Mucosa of rectum (tissue), 2 donors: ENCODE data around the gene INAFM1.

Experiments used
- H3K27ac ChIP-seq, 2 donors: one replicate each; pipeline ENCODE4 v1.7.0; 2013; ENCODE audit warnings: inconsistent platforms in 2 of 2, low read depth in 2 of 2, low read length in 2 of 2
- H3K27me3 ChIP-seq, 2 donors: one replicate each; pipeline ENCODE4 v1.7.0; 2013; ENCODE audit warnings: low read length in 2 of 2; ENCODE audit not compliant: control insufficient read depth in 2 of 2, insufficient read depth in 2 of 2
- H3K36me3 ChIP-seq, 2 donors: one replicate each; pipeline ENCODE4 v1.7.0; 2013; ENCODE audit warnings: low read length in 2 of 2; ENCODE audit not compliant: control insufficient read depth in 2 of 2, insufficient read depth in 2 of 2
- H3K4me1 ChIP-seq, 2 donors: one replicate each; pipeline ENCODE4 v1.7.0; 2013; ENCODE audit warnings: low read length in 2 of 2, mild to moderate bottlenecking in 1 of 2; ENCODE audit not compliant: control insufficient read depth in 2 of 2, insufficient read depth in 2 of 2
- H3K4me3 ChIP-seq, 2 donors: one replicate each; pipeline ENCODE4 v1.7.0; 2013; ENCODE audit warnings: low read length in 2 of 2
- H3K9ac ChIP-seq, 2 donors: one replicate each; pipeline ENCODE4 v1.7.0; 2013; ENCODE audit warnings: low read length in 2 of 2, low read depth in 1 of 2, mild to moderate bottlenecking in 1 of 2
- H3K9me3 ChIP-seq, 2 donors: one replicate each; pipeline ENCODE4 v1.7.0; 2013; ENCODE audit warnings: low read length in 2 of 2; ENCODE audit not compliant: control insufficient read depth in 2 of 2
- donor health status: healthy.
- donor health status: Normal muscosa, but diverticular disease.

The INAFM1 gene

DNA sequence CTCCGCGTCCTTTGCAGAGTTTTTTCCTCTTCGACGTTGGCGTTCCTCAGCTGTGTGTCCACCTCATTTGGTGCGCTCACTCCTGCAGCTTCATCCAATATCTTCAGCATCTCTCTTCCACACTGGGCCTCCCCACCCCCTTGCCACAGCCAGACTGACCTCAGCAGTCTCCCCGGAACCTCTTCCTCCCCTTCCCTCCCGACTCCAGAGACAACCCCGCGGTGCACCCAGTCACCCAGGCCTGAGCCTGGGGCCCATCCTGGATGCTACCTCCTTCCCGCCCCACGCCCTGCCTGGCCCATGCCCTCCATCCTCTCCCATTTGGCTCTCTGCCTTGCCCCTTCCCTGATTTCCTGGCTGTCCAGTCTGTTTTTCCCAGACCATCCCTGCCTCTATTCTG is 49.2 kb downstream of the INAFM1 start:
- H3K9me3 ChIP-seq, result no peaks in the 10 kb centered on the region
- peak overlapping the region in 1 of 2 donors; percentile 41 for H3K4me3 ChIP-seq
- no peaks in the 10 kb centered on the region for H3K27me3 ChIP-seq
- H3K27ac ChIP-seq, result peak overlapping the region; percentile 65 to 74
- no peaks in the 10 kb centered on the region for H3K36me3 ChIP-seq
- no peaks in the 10 kb centered on the region for H3K4me1 ChIP-seq
- no peak overlapping the region for H3K9ac ChIP-seq

DNA sequence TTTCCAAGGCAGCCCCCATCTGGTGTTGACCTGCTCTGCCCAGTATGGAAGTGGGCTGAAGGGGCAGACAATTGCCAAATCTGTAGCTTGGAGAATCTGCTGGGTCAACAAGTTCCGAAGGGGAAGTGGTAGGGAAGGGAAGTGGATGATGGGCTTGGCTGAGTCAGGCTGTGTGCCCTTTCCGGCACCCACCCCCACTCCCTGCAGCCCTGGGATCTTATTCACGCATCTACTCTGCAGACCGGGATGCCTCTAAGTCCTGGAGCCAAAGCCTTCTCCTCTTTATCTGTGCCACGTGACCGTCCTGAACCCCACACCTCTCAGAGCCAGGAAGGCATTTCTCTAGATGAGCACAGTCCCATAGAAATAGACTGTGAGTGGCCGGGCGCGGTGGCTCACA is 49.8 kb downstream of the INAFM1 start:
- Histone ChIP-seq H3K9me3 (no peaks in the 10 kb centered on the region), H3K27me3 (no peaks in the 10 kb centered on the region), H3K4me3 (peak overlapping the region in 1 of 2 donors; percentile 41), H3K36me3 (no peaks in the 10 kb centered on the region), H3K4me1 (no peaks in the 10 kb centered on the region), H3K27ac (peak overlapping the region; percentile 65 to 74), H3K9ac (no peak overlapping the region)
